Hematopoietic multipotent progenitor cell treated with erythropoietin and hydrocortisone succinate and interleukin-3 and kit ligand, for 8 days (in vitro differentiated cells): ENCODE results near the gene PPRC1.

ENCODE experiments used
- DNase-seq: peaks from one replicate; pipeline ENCODE4 v3.0.0-alpha.2; 2015

PPRC1 gene

GRCh38 chr10:102117391-102118159 is 15.3 kb upstream of the PPRC1 start:
- DNase-seq, result peak; percentile 94

DNA sequence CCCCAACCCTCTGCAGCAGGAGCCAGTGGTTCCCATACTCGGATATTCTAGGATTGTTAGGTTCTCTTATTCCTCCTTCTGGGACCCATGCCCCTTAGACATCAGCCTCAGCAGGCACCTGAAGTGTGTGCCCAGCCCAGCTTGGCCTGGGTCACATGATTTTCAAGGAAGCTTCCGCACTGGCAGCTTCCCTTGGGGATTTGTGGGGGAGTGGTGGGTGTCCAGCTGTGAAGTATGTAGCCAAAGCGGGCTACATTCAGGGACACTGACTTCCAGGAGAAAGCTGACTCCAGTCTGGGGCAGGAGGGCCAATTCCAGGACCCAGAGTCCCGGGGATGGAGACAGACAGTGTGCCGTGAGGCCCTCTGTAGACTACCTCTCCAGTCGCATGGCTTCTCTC is 14.0 kb upstream of the PPRC1 start:
- peak; percentile 55 for DNase-seq

DNA sequence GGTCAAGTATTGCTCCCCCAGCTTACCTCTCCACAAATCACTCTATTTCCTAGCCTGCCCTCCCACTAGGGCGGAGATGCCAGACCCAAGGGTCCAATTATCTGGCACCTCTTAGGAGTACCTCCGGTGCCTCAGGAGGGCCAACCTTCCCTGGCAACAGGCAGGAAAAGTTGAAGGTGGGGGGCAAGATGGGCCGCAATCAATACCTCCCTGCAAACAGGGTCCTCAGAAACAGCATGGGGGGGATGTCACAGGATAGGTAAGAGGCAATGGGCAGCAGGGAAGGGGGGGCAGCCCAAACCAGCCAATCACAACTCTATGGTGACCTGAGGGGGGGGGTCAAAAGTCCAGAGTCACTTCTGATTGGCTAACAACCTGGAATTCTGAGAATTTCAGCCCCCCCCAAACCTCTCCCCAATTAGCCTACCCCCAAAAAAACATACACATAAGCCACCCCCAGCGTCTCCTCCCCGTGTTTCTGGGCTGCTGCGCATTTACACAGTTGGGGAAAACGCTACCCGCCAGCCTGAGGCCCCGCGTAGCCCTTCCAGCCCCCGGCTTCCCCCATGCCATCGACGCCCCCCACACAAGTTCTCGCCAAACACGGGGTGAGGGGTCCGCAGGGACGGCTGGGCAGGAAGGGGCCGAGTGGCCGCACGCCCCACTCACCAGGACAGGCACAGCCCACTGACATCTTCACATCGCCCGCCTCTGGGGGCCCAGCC is 13.3 kb upstream of the PPRC1 start:
- DNase-seq, result peak; percentile 93

DNA sequence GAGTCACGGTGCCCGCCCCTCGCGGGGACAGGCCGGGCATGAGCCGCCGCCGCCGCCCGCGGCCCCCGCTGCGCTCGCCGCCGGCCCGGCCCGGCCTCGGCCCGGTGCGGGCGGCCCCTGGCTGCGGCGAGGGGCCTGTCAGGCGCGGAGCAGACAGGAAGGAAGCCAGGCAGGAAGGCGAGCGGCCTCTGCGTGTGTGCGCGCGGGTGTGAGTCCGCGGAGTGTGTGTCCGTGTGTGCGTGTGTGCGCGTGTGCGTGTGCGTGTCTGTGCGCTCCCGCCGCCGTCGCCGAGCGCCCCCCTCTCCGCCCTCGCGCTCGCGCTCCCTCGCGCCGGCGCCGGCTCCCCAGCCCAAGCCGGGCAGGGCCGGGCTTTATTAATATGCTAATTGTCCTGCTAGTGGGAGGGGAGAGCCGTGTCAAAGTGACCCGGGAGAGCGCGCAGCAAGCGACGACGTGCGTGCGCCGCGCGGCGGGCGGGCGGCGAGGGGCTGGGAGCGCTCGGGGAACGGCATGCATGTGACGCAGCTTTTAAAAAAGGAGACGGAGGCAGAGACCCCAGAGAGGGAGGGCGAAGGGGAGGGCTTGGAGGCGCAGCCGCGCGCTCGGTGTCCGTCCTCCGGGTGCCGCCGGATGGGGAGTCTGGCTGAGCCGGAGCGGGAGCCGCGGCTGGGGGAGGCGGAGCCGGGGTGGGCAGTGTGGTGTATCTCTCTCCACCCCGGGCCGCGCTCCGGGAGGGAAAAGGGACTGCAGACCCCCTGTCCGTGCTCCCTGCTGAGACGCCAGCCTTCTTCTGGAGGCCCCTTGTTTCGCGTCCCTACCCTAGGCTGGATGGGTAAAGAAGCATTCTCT is 12.5 kb upstream of the PPRC1 start, which contains the start of gene LDB1:
Gene LDB1, minus strand, starts transcription at position 227 of the 849 bp plus-strand sequence. CDS start 258 bp downstream, outside the sequence.
- peak; percentile 89 for DNase-seq

GRCh38 chr10:102120991-102121738 is 11.7 kb upstream of the PPRC1 start:
- DNase-seq, result peak; percentile 51

- DNase-seq, result no peak
Measured at GRCh38 chr10:102121739-102122372, 11.0 kb upstream of the PPRC1 start.

DNA sequence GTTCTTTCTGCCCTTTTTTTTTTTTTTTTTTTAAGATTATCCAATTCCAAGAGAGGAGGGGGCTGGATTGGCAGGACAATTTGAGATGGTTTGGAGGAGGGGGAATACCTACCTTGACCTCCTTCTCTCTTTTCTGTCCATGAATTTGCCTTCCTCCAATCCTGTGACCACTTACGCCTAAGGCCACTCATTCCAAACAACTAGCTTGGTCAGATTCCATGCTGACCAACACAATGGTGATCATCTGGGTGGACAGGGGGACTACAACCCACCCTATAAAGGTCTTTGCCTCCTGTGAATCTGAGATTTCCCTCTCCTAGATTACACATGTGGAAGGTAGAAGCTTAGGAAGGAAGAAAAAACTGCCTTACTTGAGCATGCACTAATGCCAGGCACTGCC is 10.4 kb upstream of the PPRC1 start:
- DNase-seq, result no peak

- DNase-seq, result no peak
Measured at GRCh38 chr10:102123223-102123622, 9.6 kb upstream of the PPRC1 start.

DNA sequence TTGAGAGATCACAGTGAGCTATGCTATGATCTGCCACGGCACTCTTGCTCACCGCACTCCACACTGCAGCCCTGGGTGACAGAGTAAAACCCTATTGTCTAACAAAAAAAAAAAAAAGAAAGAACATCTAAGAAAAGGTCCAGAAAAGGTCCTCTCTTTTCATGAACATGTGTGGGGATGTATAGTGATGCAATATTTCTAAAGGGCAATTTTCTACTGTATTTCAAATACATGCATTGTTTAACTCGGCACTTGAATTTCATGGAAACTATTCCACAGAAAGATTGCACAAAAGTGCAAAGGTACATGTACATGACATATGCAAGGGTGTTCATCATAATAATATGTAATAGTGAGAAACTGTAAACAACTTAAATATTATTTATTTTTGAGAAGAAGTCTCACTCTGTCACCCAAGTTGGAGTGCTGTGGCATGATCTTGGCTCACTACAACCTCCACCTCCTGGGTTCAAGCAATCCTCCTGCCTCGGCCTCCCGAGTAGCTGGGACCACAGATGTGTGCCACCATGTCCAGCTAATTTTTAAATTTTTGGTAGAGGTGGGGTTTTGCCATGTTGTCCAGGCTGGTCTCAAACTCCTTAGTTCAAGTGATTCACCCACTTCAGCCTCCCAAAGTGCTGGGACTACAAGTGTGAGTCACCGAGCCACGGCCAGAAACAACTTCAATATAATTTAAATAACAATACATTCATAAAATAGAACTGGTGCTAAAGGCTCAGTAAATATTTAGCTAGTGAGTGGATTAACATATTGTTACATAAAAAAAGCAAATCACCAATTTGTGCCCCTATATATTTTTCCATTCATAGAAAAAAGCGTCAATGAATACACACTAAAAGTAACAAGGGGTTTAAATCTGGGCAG is 1.3 kb upstream of the PPRC1 start:
- DNase-seq, result no peak

- DNase-seq, result no peak
Measured at GRCh38 chr10:102132193-102132562, 662 bp upstream of the PPRC1 start.

- peak; percentile 87 for DNase-seq
Measured at GRCh38 chr10:102133373-102134195, 744 bp downstream of the PPRC1 start.

DNA sequence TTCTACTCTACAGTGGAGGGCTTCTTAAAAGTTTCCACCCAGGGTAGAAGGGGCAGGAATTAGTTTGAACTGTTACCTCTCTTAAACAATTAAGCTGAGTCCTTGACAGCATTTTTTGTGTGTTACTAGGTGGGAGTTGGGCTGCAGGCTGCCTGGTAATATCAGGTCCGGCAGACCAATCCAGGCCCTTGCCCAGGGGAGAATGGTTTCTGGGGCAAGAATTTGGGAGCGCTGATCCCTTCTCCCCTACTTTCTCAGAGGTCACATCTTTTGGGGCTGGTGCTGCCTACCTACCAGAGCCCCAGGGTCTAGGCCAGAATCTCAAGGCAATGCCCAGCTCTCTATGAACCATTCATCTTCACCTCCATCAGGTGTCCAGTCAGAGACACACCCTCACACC is 1.6 kb downstream of the PPRC1 start:
- DNase-seq, result no peak

DNA sequence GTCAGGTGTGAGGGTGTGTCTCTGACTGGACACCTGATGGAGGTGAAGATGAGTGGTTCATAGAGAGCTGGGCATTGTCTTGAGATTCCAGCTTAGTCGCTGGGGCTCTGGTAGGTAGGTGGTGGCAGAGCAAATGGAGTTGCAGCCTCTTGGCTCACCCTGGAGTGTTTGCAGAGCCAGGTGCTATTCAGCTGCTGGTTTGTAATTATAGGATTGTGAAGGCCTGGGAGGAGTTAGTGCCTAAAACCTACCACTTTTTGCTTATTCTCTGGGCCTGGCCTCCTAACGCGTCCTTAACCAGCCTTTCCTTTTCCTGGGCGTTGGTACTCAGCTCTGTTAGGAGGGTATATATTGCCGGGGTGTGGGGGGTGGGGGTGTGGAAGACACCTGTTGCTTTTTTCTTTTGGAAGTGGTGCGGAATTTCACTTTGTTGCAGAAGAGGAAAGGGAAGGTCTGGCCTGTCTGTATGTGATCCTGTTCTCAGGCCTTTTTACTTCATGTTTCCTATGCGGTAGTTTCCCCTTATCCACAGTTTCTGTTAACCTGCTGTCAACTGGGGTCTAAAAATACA is 3.2 kb downstream of the PPRC1 start:
- no peak for DNase-seq

GRCh38 chr10:102139281-102140110 is 6.7 kb downstream of the PPRC1 start:
- no peak for DNase-seq

- no peak for DNase-seq
Measured at GRCh38 chr10:102140218-102140617, 7.4 kb downstream of the PPRC1 start.

- no peak for DNase-seq
Measured at GRCh38 chr10:102140913-102141540, 8.2 kb downstream of the PPRC1 start.

GRCh38 chr10:102141583-102142107 is 8.8 kb downstream of the PPRC1 start:
- no peak for DNase-seq

DNA sequence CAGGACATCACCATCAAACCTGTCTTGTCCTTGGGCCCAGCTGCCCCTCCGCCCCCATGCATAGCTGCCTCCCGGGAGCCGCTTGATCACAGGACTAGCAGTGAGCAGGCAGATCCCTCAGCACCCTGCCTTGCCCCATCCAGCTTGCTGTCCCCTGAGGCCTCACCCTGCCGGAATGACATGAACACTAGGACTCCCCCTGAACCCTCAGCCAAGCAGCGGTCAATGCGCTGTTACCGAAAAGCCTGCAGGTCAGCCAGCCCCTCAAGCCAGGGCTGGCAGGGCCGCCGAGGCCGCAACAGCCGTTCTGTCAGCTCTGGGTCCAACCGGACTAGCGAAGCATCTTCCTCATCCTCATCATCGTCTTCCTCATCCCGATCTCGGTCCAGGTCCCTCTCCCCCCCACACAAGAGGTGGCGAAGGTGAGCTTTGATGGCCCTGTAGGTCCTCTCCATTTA is 14.2 kb downstream of the PPRC1 start:
- no peak for DNase-seq
